Measurements from ENCODE around the gene BCL2L1.
"Not testable (repeated sequence)": the region's sequence is repeated elsewhere in the genome, so short reads cannot be mapped to it uniquely, and the experiment has no call there.

BCL2L1 gene

DNA sequence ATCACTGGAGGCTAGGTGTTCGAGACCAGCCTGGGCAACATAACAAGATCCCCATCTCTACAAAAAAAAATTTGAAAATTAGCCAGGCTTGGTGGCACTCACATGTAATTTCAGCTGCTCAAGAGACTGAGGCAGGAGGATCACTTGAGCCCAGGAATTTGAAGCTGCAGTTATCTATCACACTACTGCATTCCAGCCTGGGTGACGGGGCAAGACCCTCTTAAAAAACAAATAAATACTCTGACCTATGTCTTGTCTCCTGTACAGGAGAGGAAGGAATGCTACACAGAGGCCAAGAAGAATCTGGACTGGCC, 59.2 kb downstream of the BCL2L1 start:
- in situ Hi-C loops (cut with HindIII; ENCODE audit: low sequenced_read_pairs): no loop called here

DNA sequence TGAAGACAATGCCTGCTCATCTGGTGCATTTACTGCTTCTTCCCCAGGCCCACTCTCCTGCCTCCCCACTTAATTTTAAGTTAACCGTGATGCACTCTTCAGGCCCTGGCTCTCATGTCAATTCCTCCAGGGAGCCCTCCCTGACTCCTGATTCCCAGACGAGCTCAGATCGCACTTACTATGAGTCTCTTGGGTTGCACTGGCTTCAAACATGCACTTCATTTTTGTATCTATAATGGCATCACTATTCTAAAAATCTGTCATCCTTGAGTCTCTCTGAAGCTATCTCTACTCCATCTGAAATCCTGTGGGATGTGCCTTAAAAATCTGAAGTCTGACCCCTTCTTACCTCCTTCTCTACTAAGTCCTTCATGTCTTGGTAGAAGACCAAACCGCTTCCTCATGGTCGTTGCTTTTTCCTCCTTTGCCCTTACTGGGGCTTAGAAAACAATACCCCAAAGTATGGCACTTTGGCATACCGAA, 60.3 kb downstream of the BCL2L1 start:
- in situ Hi-C loops (cut with HindIII; ENCODE audit: low sequenced_read_pairs): no loop called here

DNA sequence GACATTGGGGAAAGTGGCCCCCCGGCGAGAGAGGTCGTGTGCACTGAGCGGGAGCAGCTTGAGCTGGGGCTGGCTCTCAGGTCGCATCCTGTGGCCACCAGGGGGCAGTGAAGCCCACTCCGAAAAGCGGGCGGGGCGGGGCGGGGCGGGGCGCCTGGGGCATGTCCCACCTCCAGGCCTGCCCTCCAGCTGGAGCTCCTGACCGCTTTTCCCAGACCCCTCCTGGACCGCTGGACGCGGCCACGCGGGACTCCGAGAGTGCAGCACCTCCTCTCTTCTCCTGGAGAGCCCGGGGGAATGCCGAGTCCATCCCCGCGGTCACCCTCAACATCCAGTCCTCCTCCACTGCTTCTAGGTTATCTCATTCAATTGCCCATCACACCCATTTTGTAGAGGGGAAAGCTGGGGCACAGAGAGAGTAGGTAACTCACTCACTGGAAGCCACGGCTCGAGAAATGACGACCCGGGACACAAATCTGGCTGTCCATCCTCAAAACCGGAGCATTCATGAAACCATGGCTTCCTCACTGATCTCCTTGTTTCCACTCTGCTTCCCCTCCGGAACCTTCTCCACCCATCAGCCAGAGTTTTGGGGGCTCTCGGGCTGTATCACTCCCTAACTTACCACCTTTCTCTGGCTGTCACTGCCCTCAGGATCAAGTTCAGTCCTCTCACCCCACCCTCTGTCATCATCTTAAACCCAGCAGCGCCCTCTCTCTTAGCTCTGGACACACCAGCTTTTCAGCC, 60.9 kb downstream of the BCL2L1 start:
- in situ Hi-C loops (cut with HindIII; ENCODE audit: low sequenced_read_pairs): no loop called here

DNA sequence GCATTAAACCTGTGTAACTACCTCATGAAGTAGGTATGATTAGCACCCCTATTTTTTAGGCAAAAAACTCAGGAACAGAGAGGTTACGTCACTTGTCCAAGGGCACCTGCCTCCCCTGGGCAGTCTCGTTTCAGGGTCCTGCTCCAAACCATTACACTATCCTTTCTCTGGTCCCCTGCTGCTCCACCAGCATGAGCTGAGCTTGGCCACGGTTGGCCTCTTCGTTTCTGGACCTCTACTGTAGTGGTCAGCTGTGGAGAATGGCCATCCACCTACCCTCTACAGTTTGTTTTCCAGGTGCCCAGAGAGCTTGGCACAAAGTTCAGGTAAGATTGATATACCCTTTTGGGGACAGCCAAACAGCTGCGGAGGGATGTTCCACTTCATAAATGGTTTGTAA, 68.1 kb downstream of the BCL2L1 start:
- in situ Hi-C loops (cut with HindIII; ENCODE audit: low sequenced_read_pairs): no loop called here

DNA sequence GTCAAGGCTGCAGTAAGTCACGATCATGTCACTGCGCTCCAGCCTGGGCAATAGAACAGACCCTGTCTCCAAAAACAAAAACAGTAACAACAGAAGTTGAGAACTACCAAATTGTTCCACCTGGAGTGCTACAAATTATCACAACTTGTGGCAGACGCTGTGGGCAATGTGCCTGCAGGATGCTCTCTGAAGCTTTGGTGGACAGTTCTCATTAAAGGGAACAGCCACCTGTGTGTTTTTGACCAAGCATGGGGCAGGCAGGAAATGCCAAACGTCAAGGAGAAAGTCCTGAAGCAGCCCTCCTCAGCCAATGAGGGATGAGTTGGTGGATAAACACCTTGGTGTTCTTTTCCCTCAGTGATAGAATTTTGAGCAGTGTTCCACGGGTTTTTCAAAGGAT, 69.1 kb downstream of the BCL2L1 start:
- in situ Hi-C loops (cut with HindIII; ENCODE audit: low sequenced_read_pairs): no loop called here

DNA sequence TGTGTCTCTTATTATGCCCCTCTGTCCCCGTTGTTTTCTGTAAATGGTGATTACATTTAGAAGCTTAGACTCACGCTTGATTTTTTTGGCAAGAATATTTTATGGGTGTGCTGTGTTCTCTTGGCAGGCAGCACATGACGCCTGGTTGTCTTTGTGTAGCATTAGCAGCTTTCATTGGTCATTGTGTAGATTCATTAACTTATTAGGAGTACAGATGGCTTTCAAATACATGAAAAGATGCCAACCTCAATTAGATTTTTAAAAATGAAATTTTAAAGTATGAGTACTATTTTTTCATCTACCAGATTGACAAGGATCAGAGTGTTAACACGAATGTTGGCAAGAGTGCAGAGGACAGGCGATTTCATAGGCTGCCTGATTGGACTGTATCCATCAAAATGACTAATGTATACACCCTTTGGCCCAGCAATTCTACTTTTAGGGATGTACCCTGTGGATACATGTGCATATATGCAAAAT, 69.7 kb downstream of the BCL2L1 start:
- in situ Hi-C loops (cut with HindIII; ENCODE audit: low sequenced_read_pairs): no loop called here

DNA sequence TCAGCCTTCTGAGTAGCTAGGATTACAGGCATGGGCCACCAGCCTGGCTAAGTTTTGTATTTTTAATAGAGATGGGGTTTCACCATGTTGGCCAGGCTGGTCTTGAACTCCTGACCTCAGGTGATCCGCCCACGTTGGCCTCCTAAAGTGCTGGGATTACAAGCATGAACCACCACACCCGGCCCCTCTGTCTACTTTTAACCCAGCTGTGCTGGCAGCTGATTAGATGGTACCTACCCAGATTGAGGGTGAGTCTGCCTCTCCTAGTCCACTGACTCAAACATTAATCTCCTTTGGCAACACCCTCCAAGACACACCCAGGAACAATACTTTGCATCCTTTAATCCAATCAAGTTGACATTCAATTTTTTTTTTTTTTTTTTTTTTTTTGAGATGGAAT, 74.6 kb downstream of the BCL2L1 start:
- in situ Hi-C loops (cut with HindIII; ENCODE audit: low sequenced_read_pairs): loop anchor here (5.0 kb wide), 1 partner anchor 74 kb away; the partner anchor contains the start of gene BCL2L1

DNA sequence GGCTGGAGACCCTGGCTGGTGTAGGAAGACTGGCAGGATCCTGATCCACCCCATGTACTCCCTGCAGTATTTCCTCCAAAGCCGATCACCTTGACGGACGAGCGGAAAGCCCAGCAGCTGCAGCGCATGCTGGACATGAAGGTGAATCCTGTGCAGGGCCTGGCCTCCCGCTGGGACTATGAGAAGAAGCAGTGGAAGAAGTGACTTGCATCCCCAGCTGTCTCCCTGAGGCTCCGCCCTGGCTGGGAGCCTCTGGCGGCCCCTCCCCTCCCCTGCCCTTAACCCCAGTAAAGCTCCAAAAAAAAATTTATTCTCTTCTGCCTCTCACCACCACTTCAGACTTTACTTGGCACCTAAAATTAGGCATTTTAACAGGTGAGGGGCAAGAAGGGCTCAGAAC, 78.0 kb downstream of the BCL2L1 start:
- in situ Hi-C loops (cut with HindIII; ENCODE audit: low sequenced_read_pairs): loop anchor here (5.0 kb wide), 1 partner anchor 78 kb away; the partner anchor contains the start of gene BCL2L1

DNA sequence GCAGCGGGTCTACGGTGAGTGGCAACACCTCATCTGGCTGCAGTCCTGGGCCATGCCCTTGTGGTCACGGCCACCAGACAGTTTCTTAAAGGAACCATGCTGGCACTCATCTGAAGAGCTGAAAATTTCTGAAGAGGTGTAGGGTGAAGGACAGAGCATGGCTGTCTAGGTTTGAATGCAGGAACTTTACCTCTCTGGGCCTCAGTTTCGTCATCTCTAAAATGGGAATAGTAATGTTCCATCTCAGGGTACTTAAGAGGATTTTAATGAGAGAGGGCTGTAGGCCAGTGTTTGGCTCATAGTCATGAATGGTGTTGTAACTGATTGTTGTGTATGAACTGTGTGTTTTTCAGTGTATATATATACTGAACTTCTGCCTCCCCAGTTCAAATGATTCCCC, 79.1 kb downstream of the BCL2L1 start:
- in situ Hi-C loops (cut with HindIII; ENCODE audit: low sequenced_read_pairs): no loop called here

DNA sequence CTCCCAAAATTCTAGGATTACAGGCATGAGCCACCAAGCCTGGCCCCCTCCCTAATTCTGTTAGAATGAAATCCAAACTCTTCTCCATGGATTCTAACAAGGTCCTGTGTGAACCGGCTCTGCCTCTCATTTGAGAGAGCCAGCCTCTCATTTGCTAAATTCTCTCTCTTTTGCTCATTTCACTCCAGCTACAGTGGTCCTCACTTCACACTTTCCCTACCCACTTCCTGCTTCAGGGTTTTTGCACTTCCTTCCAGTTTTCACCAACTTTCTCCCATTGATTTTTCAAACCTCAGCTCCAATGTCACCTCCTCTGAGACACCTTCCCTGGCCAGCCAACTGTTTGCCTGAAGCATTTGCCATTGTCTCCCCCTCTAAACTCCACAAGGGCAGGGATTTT, 79.8 kb downstream of the BCL2L1 start:
- in situ Hi-C loops (cut with HindIII; ENCODE audit: low sequenced_read_pairs): no loop called here

DNA sequence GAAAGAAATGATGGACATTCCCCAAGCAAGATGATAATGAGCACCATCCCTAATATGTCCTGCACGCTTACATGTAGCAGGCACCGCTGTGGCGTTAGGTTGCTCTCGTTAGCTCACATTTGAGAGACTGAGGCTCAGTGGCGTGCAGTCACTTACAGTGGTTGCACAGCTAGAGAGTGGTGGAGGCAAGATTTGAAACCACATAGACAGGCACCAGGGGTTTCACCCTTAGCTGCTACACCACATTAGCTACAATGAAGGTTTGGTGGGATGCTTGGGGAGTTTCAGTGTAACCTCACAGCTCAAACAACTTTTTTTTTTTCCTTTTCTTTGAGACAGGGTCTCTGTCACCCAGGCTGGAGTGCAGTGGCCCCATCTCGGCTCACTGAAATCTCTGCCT, 81.3 kb downstream of the BCL2L1 start:
- in situ Hi-C loops (cut with HindIII; ENCODE audit: low sequenced_read_pairs): no loop called here

DNA sequence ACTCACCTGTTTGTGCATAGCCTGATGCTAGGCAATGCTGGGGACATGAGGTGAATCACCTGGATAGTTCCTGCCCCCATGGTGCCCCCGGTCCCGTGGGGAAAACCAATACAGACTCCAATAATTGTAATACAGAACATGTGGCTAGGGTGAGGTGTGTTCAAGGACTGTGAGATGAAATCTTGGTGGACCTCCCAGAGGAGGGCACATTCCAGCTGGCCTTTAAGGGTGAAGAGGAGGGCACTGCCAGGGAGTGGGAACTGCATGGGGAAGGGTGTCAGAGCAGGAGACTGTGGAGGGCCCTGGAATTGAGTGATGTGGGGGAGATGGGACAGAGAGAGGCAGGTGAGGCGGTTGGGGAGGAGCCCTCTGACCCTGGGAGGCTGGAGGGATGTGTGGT, 82.4 kb downstream of the BCL2L1 start:
- in situ Hi-C loops (cut with HindIII; ENCODE audit: low sequenced_read_pairs): no loop called here

DNA sequence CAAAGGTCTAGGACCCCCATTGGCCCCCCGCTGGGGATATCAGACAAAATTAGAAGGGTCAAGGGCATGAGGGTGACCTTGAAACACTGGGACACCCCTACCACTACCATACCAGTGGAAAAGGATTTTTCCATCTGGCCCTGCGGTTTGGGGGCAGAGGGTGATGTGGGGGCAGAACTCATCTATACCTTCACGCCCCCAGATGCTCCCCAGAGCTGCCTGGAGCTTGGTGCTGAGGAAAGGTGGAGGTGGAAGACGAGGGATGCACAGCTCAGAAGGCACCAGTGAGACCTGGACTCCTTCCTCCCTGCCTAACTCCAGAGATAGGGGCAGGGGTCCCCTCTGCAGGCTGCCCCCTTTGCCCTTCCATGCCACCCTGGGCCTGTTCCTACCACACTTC, 83.9 kb downstream of the BCL2L1 start:
- in situ Hi-C loops (cut with HindIII; ENCODE audit: low sequenced_read_pairs): no loop called here

DNA sequence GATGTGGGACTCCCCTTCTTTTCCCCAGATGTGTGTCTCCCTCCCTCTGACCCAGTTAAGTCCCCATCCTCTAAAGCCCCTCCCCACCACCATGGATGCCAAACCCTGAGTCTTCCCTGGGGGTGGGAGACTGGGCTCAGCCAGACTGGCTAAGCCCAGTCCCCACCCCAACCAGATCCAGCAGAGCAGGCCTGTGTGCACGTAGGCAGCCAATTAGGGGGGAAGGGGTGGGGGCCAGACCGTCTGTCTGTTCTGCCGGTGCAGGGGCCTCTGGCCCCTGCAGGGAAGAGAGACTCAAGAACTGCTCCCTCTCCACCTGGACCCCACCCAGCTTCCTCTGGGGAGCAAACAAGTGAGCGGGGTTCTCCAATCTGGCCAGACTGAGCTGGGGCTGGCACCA, 84.4 kb downstream of the BCL2L1 start:
- in situ Hi-C loops (cut with HindIII; ENCODE audit: low sequenced_read_pairs): no loop called here

DNA sequence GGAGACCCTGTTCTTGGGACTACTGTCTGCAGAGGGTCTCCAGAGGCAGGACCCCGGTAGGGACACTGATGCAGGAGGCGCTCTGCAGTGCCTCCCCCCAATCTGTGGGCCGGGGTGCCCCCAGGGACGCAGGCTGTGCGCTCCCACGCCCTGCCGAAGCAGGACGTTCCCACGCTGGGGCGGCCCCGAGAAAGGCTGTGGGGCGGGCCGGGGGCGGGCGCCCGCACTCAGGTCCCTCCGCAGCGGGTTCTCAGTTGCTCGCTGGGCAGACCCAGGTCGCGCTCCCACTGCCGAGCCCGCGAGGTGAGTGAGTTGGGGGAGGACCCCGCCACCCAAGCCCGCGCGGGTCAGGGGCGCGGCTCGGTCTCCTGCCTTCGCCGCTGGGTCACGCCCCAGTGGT, 85.0 kb downstream of the BCL2L1 start, which contains the start of gene COX4I2:
Gene COX4I2, plus strand, starts transcription at position 253 of the 400 bp plus-strand sequence. CDS start 1,106 bp downstream, outside the sequence.
- in situ Hi-C loops (cut with HindIII; ENCODE audit: low sequenced_read_pairs): no loop called here

DNA sequence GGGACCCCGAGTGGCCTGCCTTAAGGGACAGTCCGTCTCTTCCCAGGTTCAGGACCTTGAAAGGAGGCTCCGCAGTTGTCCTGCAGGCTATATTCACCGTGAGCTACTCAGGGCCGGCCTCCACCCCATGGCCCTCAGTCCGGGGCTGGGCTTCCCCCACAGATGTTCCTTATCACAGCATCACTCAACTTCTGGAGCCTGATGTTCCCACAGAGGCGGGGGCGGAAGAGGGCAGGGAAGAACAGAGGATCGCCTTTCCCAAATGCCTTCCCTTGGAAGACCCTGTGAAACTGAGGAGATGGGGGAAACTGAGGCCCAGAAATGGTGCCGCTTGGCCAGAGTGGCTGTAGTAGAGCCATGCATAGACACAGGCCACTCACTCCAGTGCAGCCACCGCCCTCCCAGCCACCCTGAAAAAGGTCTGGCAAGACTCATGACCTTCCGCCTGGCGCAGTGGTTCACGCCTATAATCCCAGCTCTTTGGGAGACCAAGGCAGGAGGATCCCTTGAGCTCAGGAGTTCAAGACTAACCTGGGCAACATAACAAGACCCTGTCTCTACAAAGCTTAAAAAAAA, 89.2 kb downstream of the BCL2L1 start:
- in situ Hi-C loops (cut with HindIII; ENCODE audit: low sequenced_read_pairs): no loop called here

DNA sequence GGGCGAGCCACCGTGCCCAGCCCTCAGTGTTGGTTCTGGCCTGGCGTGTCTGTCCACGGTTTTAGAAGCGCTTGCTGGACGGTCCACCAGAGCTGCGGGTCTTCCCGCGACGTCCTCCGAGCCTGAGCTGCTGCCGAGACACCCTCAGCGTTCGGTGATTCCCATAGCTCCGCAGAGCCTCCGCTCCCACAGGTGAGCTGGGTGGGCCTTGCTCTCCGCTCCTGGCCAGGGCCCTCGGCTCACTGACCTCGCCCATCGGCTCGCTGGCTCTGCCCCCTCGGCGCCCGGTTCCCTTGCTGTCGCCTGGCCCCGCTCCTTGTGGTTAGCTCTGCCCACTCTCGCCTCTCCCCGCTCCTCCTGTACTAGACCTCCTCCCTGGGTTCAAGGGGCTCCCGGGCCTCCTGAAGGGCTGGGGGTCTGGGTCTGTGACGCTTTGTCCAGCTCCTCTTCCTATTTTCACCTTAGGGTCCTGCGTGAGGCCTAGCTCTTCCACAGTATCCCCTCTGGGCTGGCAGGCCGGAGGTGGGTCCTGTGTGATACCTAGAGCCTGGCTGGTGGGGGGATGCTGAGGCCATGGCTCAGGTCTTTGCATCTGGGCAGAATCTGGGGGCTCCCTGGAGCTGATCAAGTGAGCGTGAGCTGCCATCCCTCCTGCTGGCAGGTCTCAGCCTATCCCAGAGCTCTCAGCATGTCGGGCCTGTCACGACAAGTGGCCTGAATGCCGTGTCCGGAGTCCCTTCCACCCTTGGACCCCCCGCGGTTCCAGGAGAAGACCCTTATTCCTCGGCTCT, 89.9 kb downstream of the BCL2L1 start:
- in situ Hi-C loops (cut with HindIII; ENCODE audit: low sequenced_read_pairs): no loop called here

DNA sequence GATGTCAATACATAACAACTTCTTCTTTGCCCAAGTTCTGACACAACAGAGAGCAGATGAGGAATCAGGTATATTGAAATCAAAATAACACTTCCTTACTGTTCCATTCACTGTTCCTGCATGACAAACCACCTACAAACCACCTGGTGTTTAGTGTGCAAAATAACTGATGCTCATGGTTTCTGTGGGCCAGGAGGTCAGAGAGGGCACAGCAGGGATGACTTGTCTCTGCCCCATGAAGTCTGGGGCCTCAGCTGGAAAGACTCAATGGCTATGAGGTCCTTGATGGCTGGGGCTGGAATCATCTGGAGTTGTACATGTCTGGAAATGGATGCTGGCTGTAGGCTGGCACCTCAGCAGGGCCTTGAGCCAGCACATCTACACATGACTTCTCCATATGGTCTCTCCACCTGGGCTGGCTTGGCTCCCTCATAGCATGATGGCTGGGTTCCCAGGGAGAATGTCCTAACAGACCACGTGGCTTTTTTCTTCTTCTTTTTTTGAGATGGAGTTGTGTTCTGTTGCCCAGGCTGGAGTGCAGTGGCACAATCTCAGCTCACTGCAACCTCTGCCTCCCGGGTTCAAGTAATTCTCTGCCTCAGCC, 92.4 kb downstream of the BCL2L1 start:
- in situ Hi-C loops (cut with HindIII; ENCODE audit: low sequenced_read_pairs): no loop called here

DNA sequence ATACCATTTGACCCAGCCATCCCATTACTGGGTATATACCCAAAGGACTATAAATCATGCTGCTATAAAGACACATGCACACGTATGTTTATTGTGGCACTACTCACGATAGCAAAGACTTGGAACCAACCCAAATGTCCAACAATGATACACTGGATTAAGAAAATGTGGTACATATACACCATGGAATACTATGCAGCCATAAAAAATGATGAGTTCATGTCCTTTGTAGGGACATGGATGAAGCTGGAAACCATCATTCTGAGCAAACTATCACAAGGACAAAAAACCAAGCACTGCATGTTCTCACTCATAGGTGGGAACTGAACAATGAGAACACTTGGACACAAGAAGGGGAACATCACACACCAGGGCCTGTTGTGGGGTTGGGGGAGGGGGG, 94.6 kb downstream of the BCL2L1 start:
- in situ Hi-C loops (cut with HindIII; ENCODE audit: low sequenced_read_pairs): not testable (repeated sequence)

DNA sequence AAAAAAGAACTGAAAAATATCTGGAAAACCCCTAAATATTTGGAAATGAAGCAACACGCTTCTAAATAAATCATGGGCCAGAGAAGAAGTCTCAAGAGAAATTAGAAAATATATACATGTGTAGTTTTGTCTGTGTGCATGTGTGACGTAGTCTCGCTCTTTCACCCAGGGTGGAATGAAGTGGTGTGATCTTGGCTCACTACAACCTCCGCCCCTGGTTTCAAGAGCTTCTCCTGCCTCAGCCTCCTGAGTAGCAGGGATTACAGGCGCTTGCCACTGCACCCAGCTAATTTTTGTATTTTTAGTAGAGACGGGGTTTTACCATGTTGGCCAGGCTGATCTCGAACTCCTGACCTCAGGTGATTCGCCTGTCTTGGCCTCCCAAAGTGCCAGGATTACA, 96.1 kb downstream of the BCL2L1 start:
- in situ Hi-C loops (cut with HindIII; ENCODE audit: low sequenced_read_pairs): not testable (repeated sequence)

DNA sequence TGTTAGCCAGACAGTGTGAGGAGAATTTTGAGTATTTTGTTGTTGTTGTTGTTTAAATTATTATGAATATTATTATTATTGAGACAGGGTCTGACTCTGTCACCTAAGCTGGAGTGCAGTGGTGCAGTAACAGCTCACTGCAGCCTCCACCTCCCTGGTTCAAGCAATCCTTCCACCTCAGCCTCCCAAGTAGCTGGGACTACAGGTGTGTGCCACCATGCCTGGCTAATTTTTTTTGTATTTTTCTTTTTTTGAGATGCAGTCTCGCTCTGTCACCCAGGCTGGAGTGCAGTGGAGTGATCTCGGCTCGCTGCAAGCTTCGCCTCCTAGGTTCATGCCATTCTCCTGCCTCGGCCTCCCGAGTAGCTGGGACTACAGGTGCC, 99.6 kb downstream of the BCL2L1 start:
- in situ Hi-C loops (cut with HindIII; ENCODE audit: low sequenced_read_pairs): not testable (repeated sequence)

All from endothelial cell of hepatic sinusoid (primary cell).